ENCODE data around the gene NOCT. TPM values are rescaled to one million over a fixed set of nuclear protein-coding genes. Genes with fewer than 3 reads are reported as not detected.
A peak's percentile ranks its signal among the peaks of the same experiment; 100 is the strongest.

The NOCT gene
- total RNA-seq: 4.8 TPM
- long read RNA-seq, partial matches to known transcripts: 0 of 2 reads
- long read RNA-seq, other reads (novel, unspliced or antisense): 2 of 2 reads

- ATAC-seq: peak; percentile 97
- no peaks in the 10 kb centered on the region for H3K9me3 ChIP-seq
- intact Hi-C loops (cut with DNase I): no loop called here
- H3K36me3 ChIP-seq: no peaks in the 10 kb centered on the region
- H3K4me1 ChIP-seq: peaks cover 14% of the 10 kb centered on the region
- TF ChIP-seq CTCF (IDR thresholded peaks at IDR 0.05): peak; percentile 22
- H3K27me3 ChIP-seq: no peaks in the 10 kb centered on the region
- peak within 1 kb of the TSS; percentile 88 for H3K27ac ChIP-seq
- DNase-seq: peak; percentile 96
- peak within 1 kb of the TSS; percentile 62 for H3K4me3 ChIP-seq
These were observed at the start of gene NOCT for GRCh38 chr4:139015269-139015947. Gene NOCT, plus strand, starts transcription at chr4:139015781. Its CDS starts 201 bp downstream, at chr4:139015982.

GRCh38 chr4:138967313-138967712 is 48.3 kb upstream of the NOCT start:
- no peaks in the 10 kb centered on the region for H3K36me3 ChIP-seq
- ATAC-seq: peak; percentile 55
- H3K4me3 ChIP-seq: no peak overlapping the region
- no peak for DNase-seq
- no peaks in the 10 kb centered on the region for H3K4me1 ChIP-seq
- no peaks in the 10 kb centered on the region for H3K9me3 ChIP-seq
- H3K27me3 ChIP-seq: no peaks in the 10 kb centered on the region
- TF ChIP-seq CTCF (IDR thresholded peaks at IDR 0.05): no peak
- no peak overlapping the region for H3K27ac ChIP-seq
- intact Hi-C loops (cut with DNase I): no loop called here

- no peak for TF ChIP-seq CTCF (IDR thresholded peaks at IDR 0.05)
- H3K27ac ChIP-seq: no peak overlapping the region
- no peaks in the 10 kb centered on the region for H3K36me3 ChIP-seq
- H3K27me3 ChIP-seq: no peaks in the 10 kb centered on the region
- no peaks in the 10 kb centered on the region for H3K9me3 ChIP-seq
- DNase-seq (no peak), ATAC-seq (no peak)
- peaks cover 11% of the 10 kb centered on the region for H3K4me1 ChIP-seq
- intact Hi-C loops (cut with DNase I): no loop called here
- H3K4me3 ChIP-seq: no peak overlapping the region
These were observed 42.4 kb upstream of the NOCT start for GRCh38 chr4:138972956-138973801.

GRCh38 chr4:138975225-138975624 is 40.4 kb upstream of the NOCT start:
- intact Hi-C loops (cut with DNase I): no loop called here
- ATAC-seq (no peak), DNase-seq (no peak)
- H3K4me1 ChIP-seq: peaks cover 11% of the 10 kb centered on the region
- no peak overlapping the region for H3K27ac ChIP-seq
- no peak overlapping the region for H3K4me3 ChIP-seq
- no peaks in the 10 kb centered on the region for H3K27me3 ChIP-seq
- no peak for TF ChIP-seq CTCF (IDR thresholded peaks at IDR 0.05)
- H3K36me3 ChIP-seq: no peaks in the 10 kb centered on the region
- H3K9me3 ChIP-seq: no peaks in the 10 kb centered on the region

GRCh38 chr4:138976526-138976925 is 39.1 kb upstream of the NOCT start:
- DNase-seq: no peak
- intact Hi-C loops (cut with DNase I): no loop called here

More at GRCh38 chr4:138976526-138976925, 39.1 kb upstream of the NOCT start:
- Histone ChIP-seq H3K9me3 (no peaks in the 10 kb centered on the region), H3K27me3 (no peaks in the 10 kb centered on the region), H3K4me3 (no peak overlapping the region), H3K4me1 (peaks cover 14% of the 10 kb centered on the region), H3K27ac (no peak overlapping the region), H3K36me3 (no peaks in the 10 kb centered on the region)
- ATAC-seq: peak; percentile 53
- TF ChIP-seq CTCF (IDR thresholded peaks at IDR 0.05): no peak
